Coronary artery (tissue), 2 donors: ENCODE data around the gene C9orf50.

Experiments
- DNase-seq: peaks from one replicate; pipeline ENCODE4 v3.0.0-alpha.2; 2017; ENCODE audit warnings: low spot score
- H3K27ac ChIP-seq, 2 donors: fragments of 200-600 bp; sonication (generic); one replicate each; pipeline ENCODE4 v1.5.1; 2016 to 2019
- H3K4me3 ChIP-seq: fragments of 200-600 bp; sonication (generic); 2 replicates; pipeline ENCODE4 v1.5.1; 2016; ENCODE audit warnings: mild to moderate bottlenecking, moderate library complexity
- TF ChIP-seq, protein P1 (sequence below): fragments of 200-600 bp; sonication (generic); IDR thresholded peaks from one replicate; pipeline ENCODE4 v1.5.1; 2019; ENCODE audit warnings: antibody characterized with exemption

C9orf50 gene

DNA sequence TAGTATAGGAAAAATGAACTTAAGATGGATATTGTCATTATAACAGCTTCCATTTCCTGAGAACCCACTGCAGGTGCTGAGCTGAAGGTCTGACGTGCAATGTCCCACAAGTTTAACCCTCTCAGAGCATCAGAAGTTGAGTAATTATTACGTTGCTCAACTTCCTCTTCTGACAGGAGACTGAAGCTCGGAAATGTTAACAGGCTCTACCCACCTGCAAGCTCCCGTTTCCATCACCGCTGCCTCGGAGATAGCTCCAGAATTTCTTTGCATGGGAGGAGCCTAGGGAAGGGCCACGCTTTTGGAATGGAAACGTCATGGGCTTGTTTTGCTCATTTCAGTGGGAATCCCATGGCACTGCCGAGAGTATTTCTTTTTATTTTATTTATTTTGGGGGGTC, 4.0 kb upstream of the C9orf50 start:
- TF ChIP-seq, protein P1, sequence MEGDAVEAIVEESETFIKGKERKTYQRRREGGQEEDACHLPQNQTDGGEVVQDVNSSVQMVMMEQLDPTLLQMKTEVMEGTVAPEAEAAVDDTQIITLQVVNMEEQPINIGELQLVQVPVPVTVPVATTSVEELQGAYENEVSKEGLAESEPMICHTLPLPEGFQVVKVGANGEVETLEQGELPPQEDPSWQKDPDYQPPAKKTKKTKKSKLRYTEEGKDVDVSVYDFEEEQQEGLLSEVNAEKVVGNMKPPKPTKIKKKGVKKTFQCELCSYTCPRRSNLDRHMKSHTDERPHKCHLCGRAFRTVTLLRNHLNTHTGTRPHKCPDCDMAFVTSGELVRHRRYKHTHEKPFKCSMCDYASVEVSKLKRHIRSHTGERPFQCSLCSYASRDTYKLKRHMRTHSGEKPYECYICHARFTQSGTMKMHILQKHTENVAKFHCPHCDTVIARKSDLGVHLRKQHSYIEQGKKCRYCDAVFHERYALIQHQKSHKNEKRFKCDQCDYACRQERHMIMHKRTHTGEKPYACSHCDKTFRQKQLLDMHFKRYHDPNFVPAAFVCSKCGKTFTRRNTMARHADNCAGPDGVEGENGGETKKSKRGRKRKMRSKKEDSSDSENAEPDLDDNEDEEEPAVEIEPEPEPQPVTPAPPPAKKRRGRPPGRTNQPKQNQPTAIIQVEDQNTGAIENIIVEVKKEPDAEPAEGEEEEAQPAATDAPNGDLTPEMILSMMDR, result no peak
- DNase-seq, result no peak
- Histone ChIP-seq H3K4me3 (no peak overlapping the region), H3K27ac (no peak overlapping the region)

DNA sequence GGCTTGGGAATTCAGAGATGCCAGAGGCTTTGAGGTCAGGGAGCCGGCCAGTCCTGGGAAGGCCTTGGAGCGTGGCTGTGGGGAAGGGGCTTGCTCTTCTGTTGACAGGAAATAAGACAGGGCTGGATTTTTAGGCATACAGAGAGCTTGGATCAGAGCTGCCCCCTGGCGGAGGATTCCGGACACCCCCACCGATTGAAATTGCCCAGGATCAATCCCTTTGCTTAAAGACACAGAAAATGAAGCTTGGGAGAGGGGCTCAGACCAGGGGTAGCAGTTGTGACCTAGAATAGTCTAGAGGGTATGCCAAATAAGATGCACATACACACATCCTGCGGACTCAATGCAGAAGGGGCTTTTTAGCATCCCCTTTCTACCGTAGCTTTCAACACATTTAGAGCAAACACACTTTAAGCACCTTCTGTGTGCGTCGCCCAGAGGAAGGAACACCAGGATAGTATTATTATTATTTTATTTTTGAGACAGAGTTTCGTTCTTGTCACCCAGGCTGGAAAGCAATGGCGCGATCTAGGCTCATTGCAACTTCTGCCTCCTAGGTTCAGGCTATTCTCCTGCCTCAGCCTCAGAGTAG, 3.4 kb upstream of the C9orf50 start:
- TF ChIP-seq, protein P1, result peak; percentile 40
- no peak for DNase-seq
- Histone ChIP-seq H3K4me3 (no peak overlapping the region), H3K27ac (no peak overlapping the region)

DNA sequence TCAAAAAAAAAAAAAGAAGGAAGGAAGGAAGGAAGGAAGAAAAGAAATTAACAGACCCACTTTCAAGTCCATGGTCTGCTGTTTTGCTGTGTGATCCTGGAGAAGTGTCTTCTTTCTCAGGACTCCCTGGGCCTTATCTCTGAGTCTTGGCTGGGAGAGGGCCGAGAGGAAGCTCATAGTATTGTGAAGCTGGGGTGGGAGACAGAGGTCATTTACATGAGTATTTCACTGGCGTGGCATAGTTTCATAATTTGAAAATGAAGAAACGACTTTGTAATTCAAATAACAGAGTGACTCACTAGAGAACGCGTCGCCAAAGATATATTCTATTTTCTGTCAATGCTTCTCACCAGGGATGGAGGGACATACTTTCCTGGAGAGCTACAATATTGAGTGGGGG, 2.4 kb upstream of the C9orf50 start:
- no peak overlapping the region for H3K27ac ChIP-seq
- TF ChIP-seq, protein P1, result no peak
- no peak for DNase-seq
- H3K4me3 ChIP-seq, result no peak overlapping the region

DNA sequence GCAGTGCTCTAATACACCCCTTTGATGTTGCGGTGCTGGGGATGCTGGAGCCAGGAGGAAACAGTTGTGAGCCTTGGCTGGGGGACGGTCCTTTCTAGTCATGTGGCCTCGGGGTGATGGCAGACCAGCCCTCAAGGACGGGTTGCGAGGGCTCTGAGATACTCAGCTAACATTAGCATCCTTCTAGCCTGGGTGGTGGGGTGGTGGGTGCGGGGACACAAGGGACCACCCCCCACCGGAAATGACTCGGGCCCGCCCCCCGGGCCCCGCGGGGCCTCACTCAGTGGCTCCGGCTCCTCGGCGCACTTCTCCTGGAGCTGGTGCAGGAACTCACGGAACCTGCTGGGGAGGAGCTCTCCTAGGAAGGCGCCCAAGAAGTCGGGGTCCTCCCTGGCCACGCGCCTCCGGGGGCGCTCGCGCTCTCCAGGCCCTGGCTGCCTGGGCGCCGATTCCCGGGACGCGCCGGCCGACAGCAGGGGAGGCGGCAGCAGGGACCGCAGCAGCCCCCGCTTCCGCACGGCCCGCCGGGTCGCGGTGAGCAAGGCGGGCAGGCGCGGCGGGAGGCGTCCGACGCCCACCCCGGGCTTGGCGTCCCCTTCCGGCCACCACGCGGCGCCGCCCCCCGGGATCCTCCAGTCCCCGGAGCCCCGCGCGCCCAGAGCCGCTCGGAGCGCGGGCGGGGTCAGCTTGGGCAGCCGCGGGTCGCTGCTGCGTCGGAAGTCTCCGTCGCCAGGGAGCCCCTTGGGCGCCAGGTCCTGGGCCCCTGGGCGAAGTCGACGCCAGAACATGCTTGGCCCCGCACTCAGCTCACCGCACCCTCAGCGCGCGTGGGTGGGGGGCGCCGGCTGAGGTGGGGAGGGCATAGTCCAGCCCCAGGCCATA, 873 bp downstream of the C9orf50 start:
- peak overlapping the region; percentile 26 to 57 for H3K27ac ChIP-seq

DNA sequence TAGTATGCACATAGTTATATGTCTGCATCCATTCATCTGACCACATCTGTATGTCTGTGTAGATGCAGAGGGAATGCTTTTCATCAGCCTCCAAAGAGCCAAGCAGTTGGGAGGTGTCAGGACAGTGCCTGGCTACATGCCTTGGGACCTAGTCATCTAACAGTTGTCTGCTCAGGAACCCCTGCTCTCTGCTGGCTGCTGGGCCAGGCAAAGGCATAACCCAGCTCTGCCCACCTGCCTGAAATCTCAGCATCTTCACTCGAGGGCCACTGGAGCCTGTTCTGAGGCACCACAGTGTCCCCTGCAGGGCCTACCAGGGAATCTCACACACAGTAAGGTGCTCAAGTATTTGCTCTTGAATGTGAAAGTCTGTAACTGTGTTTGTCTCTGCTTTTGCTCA, 3.7 kb downstream of the C9orf50 start:
- DNase-seq, result no peak
- TF ChIP-seq, protein P1, result no peak
- Histone ChIP-seq H3K4me3 (no peak overlapping the region), H3K27ac (no peak overlapping the region)

More for the DNA sequence above, 873 bp downstream of the C9orf50 start:
- DNase-seq, result no peak
- peak overlapping the region; percentile 89 for H3K4me3 ChIP-seq
- TF ChIP-seq, protein P1, result no peak

DNA sequence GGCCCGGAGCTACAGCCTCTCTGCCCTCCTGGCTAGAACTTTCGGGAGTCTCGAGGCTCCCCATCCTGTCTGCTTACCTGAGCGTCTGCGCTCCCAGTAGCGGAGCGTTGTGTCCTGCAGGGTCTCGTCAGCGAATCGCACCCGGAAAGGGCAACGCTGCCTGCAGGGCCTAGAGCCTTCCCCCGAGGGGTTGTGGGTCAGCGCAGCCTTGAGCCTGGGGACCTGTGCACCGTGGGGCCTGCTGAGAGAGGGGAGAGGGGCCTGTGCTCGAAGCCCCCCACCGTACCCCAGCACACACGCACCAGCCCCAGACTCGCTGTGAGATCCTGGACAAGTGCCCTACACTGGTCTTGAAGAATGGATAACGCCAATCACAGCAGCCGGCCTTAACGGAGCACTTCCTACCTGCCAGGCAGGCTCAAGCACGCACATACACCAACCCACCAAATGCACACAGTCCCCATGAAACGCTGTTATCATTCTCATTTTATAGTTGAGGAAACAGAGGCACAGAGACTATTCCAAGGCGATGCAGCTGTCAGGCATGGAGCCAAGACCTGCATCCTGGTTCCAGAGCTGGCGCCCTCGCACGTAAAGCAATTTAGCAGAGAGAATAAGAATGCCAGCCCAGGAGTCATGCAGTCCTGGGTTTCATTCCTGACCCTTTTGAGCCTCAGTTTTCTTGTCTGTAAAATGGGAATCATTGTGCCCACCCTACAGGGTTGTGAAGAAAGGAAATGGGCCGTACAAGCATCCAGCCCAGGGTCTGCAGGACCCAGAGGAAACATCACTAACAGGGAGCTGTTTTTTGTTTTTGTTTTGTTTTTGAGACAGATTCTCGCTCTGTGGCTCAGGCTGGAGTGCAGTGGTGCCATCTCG, 5.3 kb downstream of the C9orf50 start:
- TF ChIP-seq, protein P1, result no peak
- Histone ChIP-seq H3K4me3 (no peak overlapping the region), H3K27ac (no peak overlapping the region)
- DNase-seq, result no peak
